HG03135 (cell line): ENCODE measurements around the gene CFL1.
"Not testable (repeated sequence)": the region's sequence is repeated elsewhere in the genome, so short reads cannot be mapped to it uniquely, and the experiment has no call there.

ENCODE experiments used
- ATAC-seq: cut with Tn5 transposase; IDR thresholded peaks from one replicate; pipeline ENCODE4 v1.9.1; 2021; ENCODE audit warnings: mild to moderate bottlenecking, moderate library complexity; ENCODE audit not compliant: unreplicated experiment

CFL1 gene

DNA sequence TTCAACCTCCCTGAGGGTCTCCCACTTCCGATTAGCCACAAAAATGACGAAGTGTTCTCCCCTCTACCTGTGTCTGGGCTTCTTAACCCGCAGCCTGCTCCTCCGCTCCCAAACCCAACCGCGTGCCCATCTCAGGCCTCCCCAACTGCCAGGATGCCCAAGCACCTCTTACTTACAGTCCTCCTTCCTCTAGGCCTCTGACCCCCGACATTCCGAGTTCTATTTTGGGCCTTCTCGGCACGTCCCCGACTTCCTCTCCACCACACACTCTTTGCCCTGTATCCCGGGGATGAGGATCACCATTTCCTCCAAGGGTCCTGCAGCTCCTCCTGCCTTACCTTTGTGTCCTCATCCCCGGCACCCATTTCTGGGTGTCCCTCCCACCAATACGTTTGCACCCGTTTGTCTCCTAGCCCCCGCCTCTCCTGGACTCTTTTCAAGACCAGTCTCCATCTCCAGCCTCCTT, 1.9 kb upstream of the CFL1 start:
- no peak for ATAC-seq

GRCh38 chr11:65859095-65859811, 1.3 kb upstream of the CFL1 start:
- ATAC-seq = peak; percentile 52

DNA sequence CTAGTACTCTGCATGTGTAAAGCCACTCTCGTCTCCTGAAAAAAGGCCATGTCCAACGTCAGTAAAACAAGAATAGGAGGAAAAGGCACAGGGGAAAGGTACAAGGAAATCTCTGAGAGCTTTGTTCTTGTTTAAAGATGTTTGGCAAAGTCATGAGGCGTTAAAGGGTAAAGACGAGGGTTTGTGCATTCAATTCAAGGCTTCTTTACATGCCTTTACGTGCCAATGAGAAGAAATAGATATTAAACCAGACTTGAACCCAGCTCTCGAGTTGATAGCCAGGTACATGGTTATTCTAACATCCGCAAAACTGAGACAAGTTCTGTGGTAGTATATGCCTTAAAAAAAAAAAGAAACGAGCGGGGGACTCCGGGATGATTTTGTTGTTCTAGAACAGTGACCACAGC, 704 bp upstream of the CFL1 start:
- no peak for ATAC-seq

DNA sequence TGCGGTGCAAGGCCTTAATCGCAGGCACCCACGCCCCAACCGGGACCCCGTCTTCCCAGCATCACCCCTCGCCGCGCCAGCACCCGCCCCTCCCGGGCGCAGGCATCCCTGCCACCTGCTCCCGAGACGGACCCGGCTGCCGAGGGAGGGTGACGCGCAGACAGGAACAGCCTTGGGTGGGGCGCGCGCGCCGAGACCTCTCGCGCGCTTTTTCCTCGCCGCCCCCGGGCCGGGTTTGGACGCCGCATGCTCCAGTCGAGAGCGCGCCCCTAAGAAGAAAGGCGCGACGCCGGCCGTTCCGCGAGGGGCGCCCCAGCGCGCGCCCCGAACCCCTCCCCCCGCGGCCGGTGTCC, 504 bp downstream of the CFL1 start:
- ATAC-seq = peak; percentile 1

GRCh38 chr11:65856689-65857499, 1.1 kb downstream of the CFL1 start:
- ATAC-seq = no peak

DNA sequence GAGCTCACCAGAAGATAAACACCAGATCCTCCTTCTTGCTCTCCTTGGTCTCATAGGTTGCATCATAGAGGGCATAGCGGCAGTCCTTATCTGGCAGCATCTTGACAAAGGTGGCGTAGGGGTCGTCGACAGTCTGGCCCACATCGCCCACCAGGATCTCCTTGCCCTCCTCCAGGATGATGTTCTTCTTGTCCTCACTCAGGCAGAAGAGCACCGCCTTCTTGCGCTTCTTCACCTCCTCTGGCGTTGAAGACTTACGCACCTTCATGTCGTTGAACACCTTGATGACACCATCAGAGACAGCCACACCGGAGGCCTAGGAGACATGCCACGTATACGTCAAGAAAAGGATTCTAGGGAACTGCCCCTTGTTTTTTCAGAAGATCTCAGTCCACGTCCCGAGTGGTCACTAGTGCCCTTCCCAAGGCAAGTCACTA, 2.0 kb downstream of the CFL1 start:
- ATAC-seq = no peak

GRCh38 chr11:65854852-65855837, 2.8 kb downstream of the CFL1 start:
- no peak for ATAC-seq

DNA sequence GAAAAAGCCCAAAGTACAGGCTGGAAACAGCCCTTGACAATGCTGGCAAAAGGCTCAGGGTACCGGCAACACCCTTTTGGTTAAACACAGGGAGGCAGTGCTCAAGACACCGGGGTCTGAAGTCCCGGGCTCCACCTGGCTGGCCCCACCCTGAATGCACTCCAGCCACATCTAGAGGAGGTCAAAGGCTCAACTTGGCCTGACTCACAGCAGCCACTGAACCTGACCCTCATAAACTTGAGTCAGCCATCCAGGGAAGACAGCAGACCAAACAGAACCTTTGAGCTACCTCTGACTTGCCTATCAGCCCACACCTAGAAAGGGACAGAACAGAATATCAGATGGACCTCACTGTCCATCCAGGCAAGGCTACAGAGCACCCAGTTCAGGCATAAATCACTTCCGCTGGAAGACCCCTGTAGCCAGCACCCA, 3.8 kb downstream of the CFL1 start:
- no peak for ATAC-seq

GRCh38 chr11:65853246-65853979, 4.6 kb downstream of the CFL1 start:
- no peak for ATAC-seq

GRCh38 chr11:65852508-65853245, 5.3 kb downstream of the CFL1 start:
- ATAC-seq = no peak

GRCh38 chr11:65851811-65852507, 6.0 kb downstream of the CFL1 start:
- no peak for ATAC-seq

- ATAC-seq = no peak
Measured at GRCh38 chr11:65851083-65851579, 6.8 kb downstream of the CFL1 start.

DNA sequence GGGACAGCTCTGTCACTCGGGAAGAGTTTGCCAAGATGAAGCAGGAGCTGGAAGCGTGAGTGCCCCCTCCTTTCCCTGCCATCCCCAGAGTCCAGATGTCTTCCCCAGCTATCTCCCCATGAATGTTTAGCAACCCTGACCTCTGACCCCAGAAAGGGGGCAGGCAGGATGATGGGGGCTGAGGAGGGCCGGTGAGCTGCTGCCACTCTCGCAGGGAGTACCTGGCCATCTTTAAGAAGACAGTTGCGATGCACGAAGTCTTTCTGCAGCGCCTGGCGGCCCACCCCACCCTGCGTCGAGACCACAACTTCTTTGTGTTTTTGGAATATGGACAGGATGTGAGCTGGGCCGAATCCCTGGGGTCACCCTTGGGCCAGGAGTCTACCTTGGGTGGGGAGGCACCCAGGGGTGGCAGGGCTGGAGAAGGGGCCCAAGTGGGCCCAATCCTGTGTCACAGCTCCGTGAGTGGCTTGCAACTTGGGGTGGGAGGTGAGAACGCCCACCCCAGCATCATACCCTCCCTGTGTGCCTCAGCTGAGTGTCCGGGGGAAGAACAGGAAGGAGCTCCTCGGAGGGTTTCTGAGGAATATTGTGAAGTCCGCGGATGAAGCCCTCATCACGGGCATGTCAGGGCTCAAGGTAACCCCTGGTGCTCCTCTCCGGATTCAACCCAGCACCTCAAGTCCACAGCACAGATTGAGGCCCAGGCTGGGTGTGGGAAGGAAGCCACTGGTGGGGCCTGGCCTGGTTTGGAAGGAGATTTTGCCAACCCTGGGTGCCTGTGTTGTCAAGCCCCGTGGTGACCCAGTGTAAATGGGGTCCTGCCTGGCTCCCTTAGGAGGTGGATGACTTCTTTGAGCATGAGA, 7.5 kb downstream of the CFL1 start:
- no peak for ATAC-seq

DNA sequence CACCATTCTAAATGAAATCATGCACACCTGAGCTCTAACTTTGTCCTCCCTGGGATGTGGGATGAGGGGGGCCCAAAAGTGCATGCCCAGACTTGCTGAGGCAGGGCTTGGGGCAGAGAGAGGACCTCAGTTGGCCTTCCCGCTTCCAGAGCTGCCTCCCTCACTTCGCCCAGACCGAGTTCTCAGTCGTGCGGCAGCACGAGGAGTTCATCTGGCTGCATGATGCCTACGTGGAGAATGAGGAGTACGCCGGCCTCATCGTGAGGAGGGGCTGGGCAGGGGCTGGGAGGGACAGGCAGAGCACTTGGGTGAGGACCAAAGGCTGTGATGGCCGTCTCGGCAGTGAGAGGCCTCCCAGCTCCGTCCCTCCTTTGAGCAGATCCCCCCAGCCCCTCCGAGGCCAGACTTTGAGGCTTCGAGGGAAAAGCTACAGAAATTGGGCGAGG, 8.2 kb downstream of the CFL1 start:
- ATAC-seq = no peak

DNA sequence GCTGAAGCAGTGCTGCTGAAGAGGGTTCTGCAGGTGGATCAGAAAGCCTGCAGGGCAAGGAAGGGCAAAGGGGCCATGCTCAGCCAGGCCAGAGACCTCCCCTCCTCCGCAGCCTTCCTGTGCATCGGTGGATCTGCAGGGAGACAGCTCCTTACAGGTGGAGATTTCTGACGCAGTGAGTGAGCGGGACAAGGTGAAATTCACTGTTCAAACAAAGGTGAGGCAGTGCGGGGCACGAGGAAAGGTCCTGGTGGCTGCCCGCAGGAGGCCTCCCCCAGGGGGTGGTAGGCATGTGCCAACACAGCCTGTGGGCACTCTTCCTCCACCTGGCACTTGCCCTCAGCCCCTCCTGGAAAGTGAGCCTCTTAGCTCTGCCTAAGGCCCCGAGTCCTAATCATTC, 8.6 kb downstream of the CFL1 start:
- ATAC-seq = no peak

GRCh38 chr11:65848693-65849092, 9.3 kb downstream of the CFL1 start:
- not testable (repeated sequence) for ATAC-seq

DNA sequence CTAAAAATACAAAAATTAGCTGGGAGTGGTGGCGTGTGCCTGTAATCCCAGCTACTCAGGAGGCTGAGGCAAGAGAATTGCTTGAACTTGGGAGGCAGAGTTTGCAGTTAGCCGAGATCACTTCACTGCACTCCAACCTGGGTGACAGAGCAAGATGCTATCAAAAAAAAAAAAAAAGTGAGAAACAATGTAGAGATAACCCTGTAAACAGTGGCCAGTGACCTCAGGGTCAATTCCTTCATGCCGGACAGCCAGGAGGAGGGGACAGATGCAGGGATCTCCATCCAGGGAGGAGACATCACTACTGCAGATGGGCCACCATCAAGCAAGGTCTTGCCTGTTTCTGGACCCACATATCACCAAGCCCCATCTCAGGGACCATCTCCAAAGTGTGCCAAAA, 10.2 kb downstream of the CFL1 start:
- ATAC-seq = no peak
